H9 (cell line): ENCODE results near the gene AMDHD1. TPM values are rescaled to one million over a fixed set of nuclear protein-coding genes. Genes with fewer than 3 reads are reported as not detected.

ENCODE experiments used
- DNase-seq: peaks from one replicate; pipeline ENCODE4 v3.0.0-alpha.2; 2017
- H2AFZ ChIP-seq: one replicate; pipeline ENCODE4 v1.6.1; 2013; ENCODE audit warnings: mild to moderate bottlenecking, low read length, control low read depth, moderate library complexity
- H2AK5ac ChIP-seq: 2 replicates; pipeline ENCODE4 v1.6.1; 2013; ENCODE audit warnings: low read length, control low read depth, mixed read lengths; ENCODE audit not compliant: insufficient read length
- H2BK120ac ChIP-seq: one replicate; pipeline ENCODE4 v1.6.1; 2013; ENCODE audit warnings: low read depth, mild to moderate bottlenecking, low read length, control low read depth, inconsistent platforms; ENCODE audit not compliant: poor library complexity, severe bottlenecking
- H2BK12ac ChIP-seq: 2 replicates; pipeline ENCODE4 v1.6.1; 2013; ENCODE audit warnings: low read length, control low read depth, mixed read lengths, low read depth; ENCODE audit not compliant: insufficient read length
- H2BK15ac ChIP-seq: 2 replicates; pipeline ENCODE4 v1.6.1; 2013; ENCODE audit warnings: low read depth, low read length, control low read depth
- H2BK20ac ChIP-seq: one replicate; pipeline ENCODE4 v1.6.1; 2013; ENCODE audit warnings: low read depth, mild to moderate bottlenecking, low read length, control low read depth, inconsistent platforms; ENCODE audit not compliant: poor library complexity, severe bottlenecking
- H2BK5ac ChIP-seq: 2 replicates; pipeline ENCODE4 v1.6.1; 2013; ENCODE audit warnings: low read length, control low read depth, mixed read lengths; ENCODE audit not compliant: insufficient read length
- H3K14ac ChIP-seq: 2 replicates; pipeline ENCODE4 v1.6.1; 2013; ENCODE audit warnings: low read length, control low read depth; ENCODE audit not compliant: insufficient read depth
- H3K18ac ChIP-seq: 2 replicates; pipeline ENCODE4 v1.6.1; 2013; ENCODE audit warnings: low read depth, mild to moderate bottlenecking, mixed read lengths, low read length, control low read depth; ENCODE audit not compliant: insufficient read length
- H3K23ac ChIP-seq: 2 replicates; pipeline ENCODE4 v1.6.1; 2013; ENCODE audit warnings: low read length, control low read depth, mixed read lengths, low read depth; ENCODE audit not compliant: insufficient read length
- H3K23me2 ChIP-seq: 2 replicates; pipeline ENCODE4 v1.6.1; 2013; ENCODE audit warnings: low read depth, mild to moderate bottlenecking, mixed read lengths, low read length, control low read depth; ENCODE audit not compliant: insufficient read length, poor library complexity, severe bottlenecking
- H3K27ac ChIP-seq: 2 replicates; pipeline ENCODE4 v1.5.1; 2013; ENCODE audit warnings: low read length, control low read depth, mixed read lengths, low read depth; ENCODE audit not compliant: insufficient read length
- H3K27me3 ChIP-seq: 2 replicates; pipeline ENCODE4 v1.6.1; 2013; ENCODE audit warnings: low read length, control low read depth, inconsistent platforms; ENCODE audit not compliant: insufficient read depth
- H3K4ac ChIP-seq: 2 replicates; pipeline ENCODE4 v1.6.1; 2013; ENCODE audit warnings: low read depth, mild to moderate bottlenecking, control low read depth, inconsistent platforms, low read length, moderate library complexity
- H3K4me1 ChIP-seq: 2 replicates; pipeline ENCODE4 v1.6.1; 2013; ENCODE audit warnings: low read length, control low read depth, inconsistent platforms; ENCODE audit not compliant: insufficient read depth
- H3K4me2 ChIP-seq: 2 replicates; pipeline ENCODE4 v1.6.1; 2013; ENCODE audit warnings: low read length, control low read depth, mixed read lengths; ENCODE audit not compliant: insufficient read length, insufficient read depth
- H3K56ac ChIP-seq: 2 replicates; pipeline ENCODE4 v1.6.1; 2013; ENCODE audit warnings: low read depth, mild to moderate bottlenecking, mixed read lengths, low read length, control low read depth; ENCODE audit not compliant: insufficient read length
- H3K79me1 ChIP-seq: 2 replicates; pipeline ENCODE4 v1.6.1; 2013; ENCODE audit warnings: low read depth, mild to moderate bottlenecking, moderate library complexity, low read length, control low read depth, inconsistent platforms; ENCODE audit not compliant: insufficient read depth, poor library complexity, severe bottlenecking
- H3K79me2 ChIP-seq: 2 replicates; pipeline ENCODE4 v1.6.1; 2013; ENCODE audit warnings: low read length, control low read depth, inconsistent platforms; ENCODE audit not compliant: insufficient read depth
- H3K9ac ChIP-seq: 2 replicates; pipeline ENCODE4 v1.6.1; 2013; ENCODE audit warnings: low read length, control low read depth, mixed read lengths; ENCODE audit not compliant: insufficient read length; ENCODE audit errors: extremely low read depth
- H3K9me3 ChIP-seq: one replicate; pipeline ENCODE4 v1.6.1; 2013; ENCODE audit warnings: low read depth, low read length, inconsistent platforms; ENCODE audit not compliant: control insufficient read depth
- H3T11ph ChIP-seq: one replicate; pipeline ENCODE4 v1.6.1; 2013; ENCODE audit warnings: mild to moderate bottlenecking, low read length, control low read depth, inconsistent platforms
- H4K20me1 ChIP-seq: one replicate; pipeline ENCODE4 v1.6.1; 2013; ENCODE audit not compliant: control insufficient read depth, insufficient read length, insufficient read depth
- H4K5ac ChIP-seq: 2 replicates; pipeline ENCODE4 v1.6.1; 2013; ENCODE audit warnings: low read depth, mild to moderate bottlenecking, mixed read lengths, low read length, control low read depth; ENCODE audit not compliant: insufficient read length
- H4K8ac ChIP-seq: replicated peaks from 2 replicates; pipeline ENCODE4 v1.6.1; 2013; ENCODE audit warnings: low read length, control low read depth, mixed read lengths, low read depth; ENCODE audit not compliant: insufficient read length
- H4K91ac ChIP-seq: 2 replicates; pipeline ENCODE4 v1.6.1; 2013; ENCODE audit warnings: low read depth, mild to moderate bottlenecking, moderate library complexity, mixed read lengths, low read length, control low read depth; ENCODE audit not compliant: insufficient read length
- H3K27ac Mint-ChIP-seq, 3 experiments: 2 replicates in 2 of 3; 3 replicates in 1 of 3; pipeline ENCODE4 v1.8.0; 2020 to 2021; ENCODE audit warnings: mixed read lengths in 3 of 3, mild to moderate bottlenecking in 1 of 3, moderate library complexity in 1 of 3
- H3K27me3 Mint-ChIP-seq: 2 replicates; pipeline ENCODE4 v1.8.0; 2021; ENCODE audit warnings: low read depth, mild to moderate bottlenecking, moderate library complexity, mixed read lengths
- H3K36me3 Mint-ChIP-seq, 3 experiments: 2 replicates in 2 of 3; 3 replicates in 1 of 3; pipeline ENCODE4 v1.8.0; 2020 to 2021; ENCODE audit warnings: low read depth in 3 of 3, mixed read lengths in 3 of 3; ENCODE audit not compliant: insufficient read depth in 1 of 3
- H3K4me1 Mint-ChIP-seq, 2 experiments: 2 replicates each; pipeline ENCODE4 v1.8.0; 2020; ENCODE audit warnings: mixed read lengths in 2 of 2
- H3K4me3 Mint-ChIP-seq, 2 experiments: 2 replicates in 1 of 2; 3 replicates in 1 of 2; pipeline ENCODE4 v1.8.0; 2020 to 2021; ENCODE audit warnings: mild to moderate bottlenecking in 2 of 2, mixed read lengths in 2 of 2, moderate library complexity in 1 of 2
- H3K9me3 Mint-ChIP-seq, 2 experiments: 2 replicates in 1 of 2; 3 replicates in 1 of 2; pipeline ENCODE4 v1.8.0; 2020; ENCODE audit warnings: mild to moderate bottlenecking in 2 of 2, mixed read lengths in 2 of 2, moderate library complexity in 1 of 2
- WGBS: extraction: QIAGEN DNeasy Blood & Tissue Kit; methylation state at CpG from one replicate; pipeline ENCODE4 v1.1.7; 2013; ENCODE audit warnings: missing lambda C conversion rate, low lambda C conversion rate, mixed read lengths; ENCODE audit not compliant: insufficient read length; ENCODE audit errors: extremely low coverage; 5-methylcytosine and 5-hydroxymethylcytosine counted together
- total RNA-seq: library from RNA; stranded (reverse); gene quantifications from 2 replicates; pipeline ENCODE4 v1.2.1, GENCODE V29; 2021
- TF ChIP-seq, protein P1 (sequence below): fragments of 200-600 bp; sonication (generic); conservative IDR thresholded peaks from 3 replicates; pipeline ENCODE4 v1.8.0; 2021; ENCODE audit warnings: antibody characterized with exemption, mild to moderate bottlenecking

Gene AMDHD1
- total RNA-seq, 1 experiment from 2014 or later, result 0.42 TPM

DNA sequence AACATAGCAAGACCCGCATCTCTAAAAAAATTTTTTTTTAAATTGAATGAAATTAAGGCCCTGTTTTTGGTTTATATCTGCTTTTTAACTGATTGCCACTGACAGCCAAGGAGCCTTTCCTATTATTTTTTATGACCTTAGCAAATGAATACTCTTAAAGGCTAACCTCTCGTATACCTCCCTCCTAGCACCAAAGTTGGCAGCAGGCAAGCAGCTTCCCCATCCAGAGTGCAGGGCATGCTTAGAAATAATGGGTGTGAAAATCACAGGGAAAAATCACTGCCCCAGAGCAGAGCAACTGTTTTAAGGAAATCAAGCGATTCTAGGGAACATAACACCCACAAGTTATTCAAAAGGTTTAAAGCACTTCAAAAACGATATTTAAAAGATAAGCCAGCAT, 32.4 kb downstream of the AMDHD1 start:
- no peaks in the 10 kb centered on the region; a peak in 1 of 5 replicates for H3K9me3 Mint-ChIP-seq

More for the DNA sequence above, 32.4 kb downstream of the AMDHD1 start:
- no peaks in the 10 kb centered on the region for H3K79me2 ChIP-seq
- TF ChIP-seq, protein P1, sequence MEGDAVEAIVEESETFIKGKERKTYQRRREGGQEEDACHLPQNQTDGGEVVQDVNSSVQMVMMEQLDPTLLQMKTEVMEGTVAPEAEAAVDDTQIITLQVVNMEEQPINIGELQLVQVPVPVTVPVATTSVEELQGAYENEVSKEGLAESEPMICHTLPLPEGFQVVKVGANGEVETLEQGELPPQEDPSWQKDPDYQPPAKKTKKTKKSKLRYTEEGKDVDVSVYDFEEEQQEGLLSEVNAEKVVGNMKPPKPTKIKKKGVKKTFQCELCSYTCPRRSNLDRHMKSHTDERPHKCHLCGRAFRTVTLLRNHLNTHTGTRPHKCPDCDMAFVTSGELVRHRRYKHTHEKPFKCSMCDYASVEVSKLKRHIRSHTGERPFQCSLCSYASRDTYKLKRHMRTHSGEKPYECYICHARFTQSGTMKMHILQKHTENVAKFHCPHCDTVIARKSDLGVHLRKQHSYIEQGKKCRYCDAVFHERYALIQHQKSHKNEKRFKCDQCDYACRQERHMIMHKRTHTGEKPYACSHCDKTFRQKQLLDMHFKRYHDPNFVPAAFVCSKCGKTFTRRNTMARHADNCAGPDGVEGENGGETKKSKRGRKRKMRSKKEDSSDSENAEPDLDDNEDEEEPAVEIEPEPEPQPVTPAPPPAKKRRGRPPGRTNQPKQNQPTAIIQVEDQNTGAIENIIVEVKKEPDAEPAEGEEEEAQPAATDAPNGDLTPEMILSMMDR, result no peak
- no CpG with 5 or more reads among the region's 4 CpGs for WGBS
- no peak overlapping the region for H2BK12ac ChIP-seq
- no peaks in the 10 kb centered on the region for H3K9me3 ChIP-seq
- no peaks in the 10 kb centered on the region; the same call in 1 of the 2 replicates for H3K27me3 Mint-ChIP-seq
- H3K23me2 ChIP-seq, result no peaks in the 10 kb centered on the region
- no peak overlapping the region for H3K4me2 ChIP-seq
- H3K56ac ChIP-seq, result no peak overlapping the region
- H3T11ph ChIP-seq, result no peak overlapping the region
- H3K27ac Mint-ChIP-seq, result no peak overlapping the region
- no peaks in the 10 kb centered on the region for H4K20me1 ChIP-seq
- H3K4me3 Mint-ChIP-seq, result no peak overlapping the region
- H3K27me3 ChIP-seq, result no peaks in the 10 kb centered on the region
- H3K9ac ChIP-seq, result no peak overlapping the region
- no peak overlapping the region for H2AK5ac ChIP-seq
- H4K5ac ChIP-seq, result no peak overlapping the region
- no peak overlapping the region for H3K4ac ChIP-seq
- H3K23ac ChIP-seq, result no peak overlapping the region
- no peak overlapping the region for H2AFZ ChIP-seq
- no peak overlapping the region for H2BK20ac ChIP-seq
- H3K27ac ChIP-seq, result no peak overlapping the region
- H2BK15ac ChIP-seq, result no peak overlapping the region
- H3K4me1 ChIP-seq, result peaks cover 2% of the 10 kb centered on the region; the same call in 1 of the 2 replicates
- no peak overlapping the region for H4K91ac ChIP-seq
- no peak overlapping the region for H4K8ac ChIP-seq
- H3K14ac ChIP-seq, result no peak overlapping the region
- H3K18ac ChIP-seq, result no peak overlapping the region
- no peak overlapping the region for H2BK5ac ChIP-seq
- H2BK120ac ChIP-seq, result no peak overlapping the region
- H3K4me1 Mint-ChIP-seq, result peaks cover 24 to 36% of the 10 kb centered on the region in 2 experiments
- H3K36me3 Mint-ChIP-seq, result peaks cover 0 to 4% (median 0%) of the 10 kb centered on the region in 3 experiments; a peak in 2 of 7 replicates
- H3K79me1 ChIP-seq, result no peaks in the 10 kb centered on the region
- DNase-seq, result no peak
